ENCODE results near the gene PGS1. TPM values are rescaled to one million over a fixed set of nuclear protein-coding genes. Genes with fewer than 3 reads are reported as not detected.

The PGS1 gene
- total and polyA plus RNA-seq, 8 donors: 11.9 to 209 (median 31.6) TPM

GRCh38 chr17:78409191-78409928, 30.9 kb downstream of the PGS1 start:
- 31 to 56% (median 44%) methylated on average over 12 of the region's 12 CpGs for WGBS, 5 donors
- peaks cover 22 to 75% (median 40%) of the 10 kb centered on the region in 4 donors for H3K4me1 ChIP-seq
- peak overlapping the region in 3 of 5 donors; percentile 51 to 76 (median 65) for H3K27ac ChIP-seq
- no peaks in the 10 kb centered on the region for H3K27me3 ChIP-seq
- no peaks in the 10 kb centered on the region for H3K9me3 ChIP-seq
- H3K36me3 ChIP-seq: peaks cover 11 to 71% (median 51%) of the 10 kb centered on the region in 4 donors
- intact Hi-C loops (cut with DNase I; ENCODE audit: low total_unique reads): no loop called here
- peak; percentile 83 to 90 for DNase-seq
- peak in 2 of 3 donors; percentile 33 to 77 for TF ChIP-seq POLR2AphosphoS5 (IDR thresholded peaks at IDR 0.05)
- TF ChIP-seq EP300 (IDR thresholded peaks at IDR 0.05): no peak
- H3K4me3 ChIP-seq: no peak overlapping the region

DNA sequence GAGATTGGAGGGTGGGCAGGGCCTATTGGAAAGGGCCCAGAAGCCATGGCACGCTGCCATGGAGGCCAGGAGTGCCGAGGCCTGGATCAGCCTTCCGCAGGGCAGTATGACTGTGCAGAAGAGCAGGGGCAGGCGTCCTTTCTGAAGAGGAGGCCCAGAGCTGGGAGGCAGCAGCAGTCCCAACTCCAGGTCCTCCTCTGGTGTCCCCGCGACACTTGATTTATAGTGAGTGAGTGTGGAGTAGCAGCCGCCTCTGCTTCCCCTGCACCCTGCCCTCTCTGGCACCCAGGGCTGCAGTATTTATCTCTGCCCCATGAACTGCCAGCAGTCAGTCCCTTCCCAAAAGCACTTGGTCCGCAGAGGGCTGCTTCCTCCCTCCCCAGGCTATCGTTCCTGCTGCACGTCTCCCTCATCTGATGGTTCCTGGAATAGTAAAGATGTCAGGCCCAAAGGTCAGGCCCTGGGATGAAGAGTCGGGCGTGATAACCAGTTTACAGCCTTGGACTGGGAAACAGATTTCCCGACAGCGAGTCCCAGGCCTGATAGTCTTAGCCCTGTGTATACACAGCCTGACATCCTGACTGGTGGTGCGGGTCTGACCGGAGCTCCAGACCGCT, 32.9 kb downstream of the PGS1 start:
- H3K27ac ChIP-seq: peak overlapping the region in 4 of 5 donors; percentile 21 to 89 (median 64)

GRCh38 chr17:78412403-78412802, 34.0 kb downstream of the PGS1 start:
- no peak for DNase-seq
- Histone ChIP-seq H3K36me3 (peaks cover 3 to 55% (median 33%) of the 10 kb centered on the region in 4 donors), H3K27me3 (no peaks in the 10 kb centered on the region), H3K27ac (peak overlapping the region in 3 of 5 donors; percentile 36 to 89 (median 88)), H3K9me3 (no peaks in the 10 kb centered on the region), H3K4me3 (no peak overlapping the region), H3K4me1 (peaks cover 45 to 97% (median 62%) of the 10 kb centered on the region in 4 donors)
- 71 to 87% (median 83%) methylated on average over 9 to 10 of the region's 10 CpGs for WGBS, 5 donors
- TF ChIP-seq CTCF (IDR thresholded peaks at IDR 0.05) (peak in 1 of 7 experiments; percentile 10), POLR2A (IDR thresholded peaks at IDR 0.05) (no peak), POLR2AphosphoS5 (IDR thresholded peaks at IDR 0.05) (no peak), EP300 (IDR thresholded peaks at IDR 0.05) (no peak)
- intact Hi-C loops (cut with DNase I; ENCODE audit: low total_unique reads): no loop called here

More for the DNA sequence above, 32.9 kb downstream of the PGS1 start:
- no peak for DNase-seq
- no peak for TF ChIP-seq CTCF (IDR thresholded peaks at IDR 0.05)
- no peak for TF ChIP-seq POLR2A (IDR thresholded peaks at IDR 0.05)
- no peak for TF ChIP-seq POLR2AphosphoS5 (IDR thresholded peaks at IDR 0.05)
- Histone ChIP-seq H3K4me1 (peaks cover 36 to 95% (median 51%) of the 10 kb centered on the region in 4 donors), H3K36me3 (peaks cover 9 to 65% (median 43%) of the 10 kb centered on the region in 4 donors), H3K9me3 (no peaks in the 10 kb centered on the region), H3K27me3 (no peaks in the 10 kb centered on the region), H3K4me3 (no peak overlapping the region)
- WGBS, 5 donors: 74 to 87% (median 77%) methylated on average over 17 of the region's 17 CpGs
- intact Hi-C loops (cut with DNase I; ENCODE audit: low total_unique reads): no loop called here

- peaks cover 39 to 85% (median 51%) of the 10 kb centered on the region in 4 donors for H3K4me1 ChIP-seq
Measured at GRCh38 chr17:78414178-78415162, 36.0 kb downstream of the PGS1 start.

More at GRCh38 chr17:78414178-78415162, 36.0 kb downstream of the PGS1 start:
- Histone ChIP-seq H3K27ac (peak overlapping the region in 4 of 5 donors; percentile 80 to 89 (median 84)), H3K9me3 (no peaks in the 10 kb centered on the region), H3K27me3 (no peaks in the 10 kb centered on the region), H3K4me3 (peak overlapping the region in 1 of 4 donors; percentile 4), H3K36me3 (peaks cover 3 to 51% (median 36%) of the 10 kb centered on the region in 4 donors)
- TF ChIP-seq POLR2A (IDR thresholded peaks at IDR 0.05) (no peak), CTCF (IDR thresholded peaks at IDR 0.05) (no peak), POLR2AphosphoS5 (IDR thresholded peaks at IDR 0.05) (no peak), EP300 (IDR thresholded peaks at IDR 0.05) (no peak)
- intact Hi-C loops (cut with DNase I; ENCODE audit: low total_unique reads): no loop called here
- WGBS, 5 donors: 79 to 85% (median 84%) methylated on average over 27 to 34 of the region's 34 CpGs
- no peak for DNase-seq

Data from stomach (tissue), 9 donors.